GM20000 (cell line): ENCODE data around the gene GRIA2.

ENCODE experiments used
- DNase-seq: peaks from one replicate; pipeline ENCODE4 v3.0.0; 2012; ENCODE audit warnings: low spot score
- TF ChIP-seq, protein P1 (sequence below): IDR thresholded peaks from 2 replicates; pipeline ENCODE4 v1.5.1; 2012; ENCODE audit warnings: mild to moderate bottlenecking, control low read depth; ENCODE audit errors: extremely low read depth, missing control alignments

Gene GRIA2

GRCh38 chr4:157290622-157291021 lies 70.1 kb downstream of the GRIA2 start:
- no peak for DNase-seq
- TF ChIP-seq, protein P1, sequence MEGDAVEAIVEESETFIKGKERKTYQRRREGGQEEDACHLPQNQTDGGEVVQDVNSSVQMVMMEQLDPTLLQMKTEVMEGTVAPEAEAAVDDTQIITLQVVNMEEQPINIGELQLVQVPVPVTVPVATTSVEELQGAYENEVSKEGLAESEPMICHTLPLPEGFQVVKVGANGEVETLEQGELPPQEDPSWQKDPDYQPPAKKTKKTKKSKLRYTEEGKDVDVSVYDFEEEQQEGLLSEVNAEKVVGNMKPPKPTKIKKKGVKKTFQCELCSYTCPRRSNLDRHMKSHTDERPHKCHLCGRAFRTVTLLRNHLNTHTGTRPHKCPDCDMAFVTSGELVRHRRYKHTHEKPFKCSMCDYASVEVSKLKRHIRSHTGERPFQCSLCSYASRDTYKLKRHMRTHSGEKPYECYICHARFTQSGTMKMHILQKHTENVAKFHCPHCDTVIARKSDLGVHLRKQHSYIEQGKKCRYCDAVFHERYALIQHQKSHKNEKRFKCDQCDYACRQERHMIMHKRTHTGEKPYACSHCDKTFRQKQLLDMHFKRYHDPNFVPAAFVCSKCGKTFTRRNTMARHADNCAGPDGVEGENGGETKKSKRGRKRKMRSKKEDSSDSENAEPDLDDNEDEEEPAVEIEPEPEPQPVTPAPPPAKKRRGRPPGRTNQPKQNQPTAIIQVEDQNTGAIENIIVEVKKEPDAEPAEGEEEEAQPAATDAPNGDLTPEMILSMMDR = no peak

DNA sequence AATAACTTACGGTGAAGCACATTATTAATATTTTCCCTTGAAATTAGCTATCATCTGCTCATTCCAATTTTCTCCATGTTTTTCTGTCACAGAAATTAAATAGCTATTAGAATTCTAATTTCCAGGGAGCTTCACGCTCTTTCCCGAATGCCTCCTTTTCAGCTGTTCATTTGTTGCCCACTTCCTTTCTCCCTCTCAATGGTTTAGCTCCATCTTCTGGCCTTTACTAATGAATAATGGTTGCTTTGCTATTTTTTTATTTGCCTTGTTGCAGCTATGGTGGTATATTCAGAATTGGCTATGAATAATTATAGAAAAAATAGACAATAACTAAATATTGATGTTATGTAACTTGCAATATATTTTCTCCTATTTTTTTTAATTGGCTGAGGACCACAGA lies 70.5 kb downstream of the GRIA2 start:
- TF ChIP-seq, protein P1 = no peak
- DNase-seq = no peak

GRCh38 chr4:157293673-157294072 lies 73.1 kb downstream of the GRIA2 start:
- TF ChIP-seq, protein P1 = no peak
- no peak for DNase-seq

DNA sequence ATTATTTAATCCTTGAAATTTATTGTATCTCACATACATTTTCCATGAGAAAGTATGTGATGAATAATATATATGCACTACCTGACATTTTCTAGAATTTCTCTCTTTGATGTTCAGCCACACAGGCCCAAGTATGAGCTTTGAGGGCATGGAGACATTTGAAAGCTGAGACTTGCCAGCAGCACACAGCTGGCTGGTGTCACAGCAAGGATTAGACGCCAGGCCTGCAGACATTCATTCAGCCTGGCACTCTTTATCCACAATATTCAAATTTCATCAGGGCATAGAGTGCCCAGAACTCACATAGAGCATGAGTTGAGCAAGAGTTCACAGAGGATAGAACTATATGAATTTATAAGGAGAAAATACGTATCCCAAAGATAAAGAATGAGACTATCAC lies 74.0 kb downstream of the GRIA2 start:
- TF ChIP-seq, protein P1 = no peak
- DNase-seq = no peak

- TF ChIP-seq, protein P1 = no peak
- DNase-seq = no peak
These were observed 80.2 kb downstream of the GRIA2 start for GRCh38 chr4:157300701-157301100.

GRCh38 chr4:157303471-157303960 lies 83.0 kb downstream of the GRIA2 start:
- DNase-seq = no peak
- TF ChIP-seq, protein P1 = no peak

DNA sequence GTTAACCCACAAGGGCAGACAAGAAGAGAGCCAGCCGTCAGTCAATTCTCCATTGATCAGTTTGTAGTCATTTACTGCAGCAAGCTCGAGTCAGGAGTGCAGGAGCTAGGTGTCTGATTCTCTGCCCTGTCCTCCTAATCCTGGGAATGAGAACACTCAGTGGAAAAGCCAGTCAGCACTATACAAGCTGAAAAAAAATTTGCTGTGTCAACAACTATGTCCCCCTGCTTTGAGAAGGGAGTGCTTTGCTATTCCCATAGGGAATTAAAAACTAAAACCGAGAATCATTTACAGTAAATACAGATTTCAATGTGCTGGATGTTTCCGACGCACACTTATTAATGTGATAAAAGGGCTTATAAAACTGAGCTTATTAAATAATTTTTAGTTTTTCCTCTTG lies 84.2 kb downstream of the GRIA2 start:
- DNase-seq = no peak
- TF ChIP-seq, protein P1 = no peak

- TF ChIP-seq, protein P1 = no peak
- DNase-seq = no peak
These were observed 92.2 kb downstream of the GRIA2 start for GRCh38 chr4:157312702-157313101.
